22Rv1 (cell line): ENCODE measurements around the gene MORN2.

Experiments used
- CTCF ChIP-seq: fragments of 450-650 bp; IDR thresholded peaks from 2 replicates; pipeline ENCODE4 v1.5.1; 2017; ENCODE audit warnings: mild to moderate bottlenecking
- ZFX ChIP-seq: fragments of 450-650 bp; IDR thresholded peaks from 2 replicates; pipeline ENCODE4 v1.6.1; 2017; ENCODE audit warnings: antibody characterized with exemption, borderline replicate concordance

- TF ChIP-seq CTCF (no peak), ZFX (no peak)
These were observed 22.5 kb downstream of the MORN2 start for GRCh38 chr2:38898256-38898655.
